ENCODE data around the gene EHD2. TPM values are rescaled to one million over a fixed set of nuclear protein-coding genes. Genes with fewer than 3 reads are reported as not detected.

Gene EHD2
- total RNA-seq, 1 experiment from 2014 or later: 2.9 TPM

DNA sequence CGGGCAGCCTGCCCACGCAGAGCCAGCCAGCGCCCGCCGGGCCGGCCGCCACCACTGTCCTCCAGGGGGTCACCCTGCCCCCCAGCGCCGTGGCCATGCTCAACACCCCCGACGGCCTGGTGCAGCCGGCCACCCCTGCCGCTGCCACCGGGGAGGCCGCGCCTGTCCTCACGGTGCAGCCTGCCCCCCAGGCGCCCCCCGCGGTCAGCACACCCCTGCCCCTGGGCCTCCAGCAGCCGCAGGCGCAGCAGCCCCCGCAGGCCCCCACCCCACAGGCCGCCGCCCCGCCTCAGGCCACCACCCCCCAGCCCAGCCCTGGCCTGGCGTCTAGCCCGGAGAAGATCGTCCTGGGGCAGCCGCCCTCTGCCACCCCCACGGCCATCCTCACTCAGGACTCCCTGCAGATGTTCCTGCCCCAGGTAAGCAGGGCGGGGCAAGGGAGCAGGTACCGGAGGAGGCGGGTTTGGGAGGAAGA, 32.3 kb upstream of the EHD2 start:
- Histone ChIP-seq H3K4me3 (ENCODE audit: low read depth, low read length, poor library complexity, severe bottlenecking) (no peak overlapping the region), H3K4me1 (ENCODE audit: insufficient read depth, low read length, poor library complexity, severe bottlenecking) (no peaks in the 10 kb centered on the region), H3K27me3 (replicated peaks; ENCODE audit: insufficient read depth, low read depth, low read length, poor library complexity) (no peaks in the 10 kb centered on the region), H3K9me3 (ENCODE audit: low read depth, low read length, poor library complexity, severe bottlenecking) (no peaks in the 10 kb centered on the region), H3K27ac (ENCODE audit: low read depth, low read length, poor library complexity, severe bottlenecking) (no peak overlapping the region), H3K36me3 (ENCODE audit: insufficient read depth, low read length, poor library complexity, severe bottlenecking) (peaks cover 12% of the 10 kb centered on the region)
- TF ChIP-seq, protein P1, sequence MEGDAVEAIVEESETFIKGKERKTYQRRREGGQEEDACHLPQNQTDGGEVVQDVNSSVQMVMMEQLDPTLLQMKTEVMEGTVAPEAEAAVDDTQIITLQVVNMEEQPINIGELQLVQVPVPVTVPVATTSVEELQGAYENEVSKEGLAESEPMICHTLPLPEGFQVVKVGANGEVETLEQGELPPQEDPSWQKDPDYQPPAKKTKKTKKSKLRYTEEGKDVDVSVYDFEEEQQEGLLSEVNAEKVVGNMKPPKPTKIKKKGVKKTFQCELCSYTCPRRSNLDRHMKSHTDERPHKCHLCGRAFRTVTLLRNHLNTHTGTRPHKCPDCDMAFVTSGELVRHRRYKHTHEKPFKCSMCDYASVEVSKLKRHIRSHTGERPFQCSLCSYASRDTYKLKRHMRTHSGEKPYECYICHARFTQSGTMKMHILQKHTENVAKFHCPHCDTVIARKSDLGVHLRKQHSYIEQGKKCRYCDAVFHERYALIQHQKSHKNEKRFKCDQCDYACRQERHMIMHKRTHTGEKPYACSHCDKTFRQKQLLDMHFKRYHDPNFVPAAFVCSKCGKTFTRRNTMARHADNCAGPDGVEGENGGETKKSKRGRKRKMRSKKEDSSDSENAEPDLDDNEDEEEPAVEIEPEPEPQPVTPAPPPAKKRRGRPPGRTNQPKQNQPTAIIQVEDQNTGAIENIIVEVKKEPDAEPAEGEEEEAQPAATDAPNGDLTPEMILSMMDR (conservative IDR thresholded peaks at IDR 0.05; ENCODE audit: low read depth, low read length): no peak
- TF ChIP-seq EZH2 (IDR thresholded peaks at IDR 0.05; ENCODE audit: borderline replicate concordance, low read depth, low read length, poor library complexity, severe bottlenecking): no peak
- no peak for DNase-seq (ENCODE audit: low spot score)
- intact Hi-C loops (cut with micrococcal nuclease; ENCODE audit: unreplicated experiment): no loop called here
- CTCF ChIA-PET: no interaction called here
- no TSS peak for BruUV-seq (replicated peaks)
- POLR2A ChIA-PET (ENCODE audit: low non-redundant PET): no interaction called here

- ChIA-PET POLR2A (ENCODE audit: low non-redundant PET) (no interaction called here), CTCF (no interaction called here)
- Histone ChIP-seq H3K27me3 (replicated peaks; ENCODE audit: insufficient read depth, low read depth, low read length, poor library complexity) (no peaks in the 10 kb centered on the region), H3K9me3 (ENCODE audit: low read depth, low read length, poor library complexity, severe bottlenecking) (no peaks in the 10 kb centered on the region), H3K27ac (ENCODE audit: low read depth, low read length, poor library complexity, severe bottlenecking) (no peak overlapping the region), H3K36me3 (ENCODE audit: insufficient read depth, low read length, poor library complexity, severe bottlenecking) (peaks cover 12% of the 10 kb centered on the region), H3K4me1 (ENCODE audit: insufficient read depth, low read length, poor library complexity, severe bottlenecking) (no peaks in the 10 kb centered on the region), H3K4me3 (ENCODE audit: low read depth, low read length, poor library complexity, severe bottlenecking) (no peak overlapping the region)
- TF ChIP-seq, protein P1 (conservative IDR thresholded peaks at IDR 0.05; ENCODE audit: low read depth, low read length): no peak
- TF ChIP-seq EZH2 (IDR thresholded peaks at IDR 0.05; ENCODE audit: borderline replicate concordance, low read depth, low read length, poor library complexity, severe bottlenecking): no peak
- intact Hi-C loops (cut with micrococcal nuclease; ENCODE audit: unreplicated experiment): no loop called here
- no peak for DNase-seq (ENCODE audit: low spot score)
- BruUV-seq (replicated peaks): no TSS peak
Measured at GRCh38 chr19:47681388-47681787, 31.8 kb upstream of the EHD2 start.

DNA sequence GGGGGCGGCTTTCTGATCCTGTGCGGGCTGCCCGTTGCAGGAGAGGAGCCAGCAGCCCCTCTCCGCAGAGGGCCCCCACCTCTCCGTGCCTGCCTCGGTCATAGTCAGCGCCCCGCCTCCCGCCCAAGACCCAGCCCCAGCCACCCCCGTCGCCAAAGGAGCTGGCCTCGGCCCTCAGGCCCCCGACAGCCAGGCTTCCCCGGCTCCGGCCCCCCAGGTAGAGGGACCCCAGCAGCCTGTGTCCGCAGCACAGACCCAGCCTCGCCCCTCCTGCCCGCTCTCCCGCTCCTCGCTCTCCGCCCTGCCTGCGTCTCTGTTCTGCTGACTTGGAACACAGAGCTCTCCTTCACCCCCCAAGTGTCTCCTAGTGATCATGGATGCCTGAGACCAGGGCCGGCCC, 31.3 kb upstream of the EHD2 start:
- Histone ChIP-seq H3K27ac (ENCODE audit: low read depth, low read length, poor library complexity, severe bottlenecking) (no peak overlapping the region), H3K27me3 (replicated peaks; ENCODE audit: insufficient read depth, low read depth, low read length, poor library complexity) (no peaks in the 10 kb centered on the region), H3K4me3 (ENCODE audit: low read depth, low read length, poor library complexity, severe bottlenecking) (no peak overlapping the region), H3K9me3 (ENCODE audit: low read depth, low read length, poor library complexity, severe bottlenecking) (no peaks in the 10 kb centered on the region), H3K4me1 (ENCODE audit: insufficient read depth, low read length, poor library complexity, severe bottlenecking) (no peaks in the 10 kb centered on the region), H3K36me3 (ENCODE audit: insufficient read depth, low read length, poor library complexity, severe bottlenecking) (peaks cover 12% of the 10 kb centered on the region)
- ChIA-PET CTCF (no interaction called here), POLR2A (ENCODE audit: low non-redundant PET) (no interaction called here)
- intact Hi-C loops (cut with micrococcal nuclease; ENCODE audit: unreplicated experiment): no loop called here
- DNase-seq (ENCODE audit: low spot score): no peak
- BruUV-seq (replicated peaks): no TSS peak
- TF ChIP-seq, protein P1 (conservative IDR thresholded peaks at IDR 0.05; ENCODE audit: low read depth, low read length): no peak

Measured in A673 (cell line).